ENCODE data around the gene ASCC2. TPM values are rescaled to one million over a fixed set of nuclear protein-coding genes. Genes with fewer than 3 reads are reported as not detected.

The ASCC2 gene
- polyA plus RNA-seq, 4 donors = 38.3 to 80.1 (median 57.9) TPM

- Histone ChIP-seq H3K4me1 (ENCODE audit: control insufficient read depth in 3 of 3, insufficient read depth in 2 of 3, low read depth in 1 of 3, low read length in 2 of 3) (peaks cover 0 to 15% (median 2%) of the 10 kb centered on the region in 3 donors), H3K27me3 (ENCODE audit: control insufficient read depth in 3 of 3, insufficient read depth in 3 of 3, low read length in 3 of 3) (no peaks in the 10 kb centered on the region), H3K36me3 (ENCODE audit: control insufficient read depth in 3 of 3, insufficient read depth in 2 of 3, low read depth in 1 of 3, low read length in 3 of 3) (peaks cover 4 to 41% (median 14%) of the 10 kb centered on the region in 3 donors), H3K4me3 (ENCODE audit: low read depth in 1 of 3, low read length in 3 of 3) (no peak overlapping the region), H3K27ac (ENCODE audit: low read depth in 1 of 3, low read length in 2 of 3) (no peak overlapping the region), H3K9me3 (ENCODE audit: control insufficient read depth in 2 of 2, insufficient read depth in 1 of 2, low read depth in 1 of 2, low read length in 1 of 2) (no peaks in the 10 kb centered on the region)
- DNase-seq = no peak
- 62 to 78% (median 75%) methylated on average over 5 of the region's 5 CpGs for WGBS, 3 donors
- no peak for FAIRE-seq
Observed at GRCh38 chr22:29786031-29786430, 52.0 kb downstream of the ASCC2 start.

- FAIRE-seq (no peak), DNase-seq (no peak)
- H3K27ac ChIP-seq (ENCODE audit: low read depth in 1 of 3, low read length in 2 of 3) = peak overlapping the region in 1 of 3 donors; percentile 53
- peaks cover 0 to 27% (median 8%) of the 10 kb centered on the region in 3 donors for H3K36me3 ChIP-seq (ENCODE audit: control insufficient read depth in 3 of 3, insufficient read depth in 2 of 3, low read depth in 1 of 3, low read length in 3 of 3)
- no peak overlapping the region for H3K4me3 ChIP-seq (ENCODE audit: low read depth in 1 of 3, low read length in 3 of 3)
- WGBS, 3 donors = 53 to 77% (median 70%) methylated on average over 9 of the region's 9 CpGs
- no peaks in the 10 kb centered on the region for H3K27me3 ChIP-seq (ENCODE audit: control insufficient read depth in 3 of 3, insufficient read depth in 3 of 3, low read length in 3 of 3)
- H3K9me3 ChIP-seq (ENCODE audit: control insufficient read depth in 2 of 2, insufficient read depth in 1 of 2, low read depth in 1 of 2, low read length in 1 of 2) = no peaks in the 10 kb centered on the region
- peaks cover 0 to 23% (median 2%) of the 10 kb centered on the region in 3 donors for H3K4me1 ChIP-seq (ENCODE audit: control insufficient read depth in 3 of 3, insufficient read depth in 2 of 3, low read depth in 1 of 3, low read length in 2 of 3)
Observed at GRCh38 chr22:29784451-29785361, 53.4 kb downstream of the ASCC2 start.

DNA sequence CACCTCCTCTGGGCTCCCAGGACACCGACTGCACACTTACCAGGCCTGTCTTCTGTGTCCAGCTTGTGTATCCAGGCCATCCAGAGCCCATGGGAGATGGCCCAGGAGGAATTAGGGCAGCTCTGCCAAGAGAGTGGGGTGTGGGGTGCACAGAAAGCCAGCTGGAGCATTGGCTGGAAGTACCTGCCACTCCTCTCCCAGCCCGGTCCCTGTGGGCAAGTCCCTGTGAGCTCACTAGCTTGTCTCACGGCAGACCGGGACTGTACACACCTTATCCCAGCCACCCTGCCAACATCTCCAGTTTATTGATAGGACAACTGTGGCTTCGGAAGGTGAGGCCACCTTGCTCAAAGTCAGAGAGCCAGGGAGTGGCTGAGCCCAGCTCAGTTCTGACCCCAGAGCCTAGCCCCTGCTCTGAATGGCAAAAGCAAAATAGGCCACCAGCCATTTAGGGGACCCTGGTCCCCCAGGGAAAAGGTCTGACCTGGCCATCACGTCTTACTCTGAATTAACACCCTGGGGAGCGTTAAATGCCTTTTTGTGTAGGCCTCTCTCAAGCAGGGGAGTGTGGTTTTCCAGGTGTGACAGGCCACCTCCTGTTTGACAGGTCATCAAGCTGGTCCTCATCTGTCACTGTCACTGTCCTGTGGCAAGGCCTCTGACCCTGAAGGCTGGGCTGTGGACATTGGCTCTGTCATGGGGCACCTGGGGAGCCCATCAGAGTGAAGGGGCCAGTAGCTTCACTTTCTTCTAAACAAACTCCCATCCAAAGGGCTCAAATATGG lies 55.8 kb downstream of the ASCC2 start:
- DNase-seq (peak; percentile 39 to 86), FAIRE-seq (no peak)
- no peaks in the 10 kb centered on the region for H3K9me3 ChIP-seq (ENCODE audit: control insufficient read depth in 2 of 2, insufficient read depth in 1 of 2, low read depth in 1 of 2, low read length in 1 of 2)
- no peak overlapping the region for H3K4me3 ChIP-seq (ENCODE audit: low read depth in 1 of 3, low read length in 3 of 3)
- H3K4me1 ChIP-seq (ENCODE audit: control insufficient read depth in 3 of 3, insufficient read depth in 2 of 3, low read depth in 1 of 3, low read length in 2 of 3) = peaks cover 2 to 31% (median 5%) of the 10 kb centered on the region in 3 donors
- WGBS, 3 donors = 19 to 59% (median 39%) methylated on average over 7 of the region's 7 CpGs
- no peaks in the 10 kb centered on the region for H3K27me3 ChIP-seq (ENCODE audit: control insufficient read depth in 3 of 3, insufficient read depth in 3 of 3, low read length in 3 of 3)
- peaks cover 0 to 3% (median 0%) of the 10 kb centered on the region in 3 donors for H3K36me3 ChIP-seq (ENCODE audit: control insufficient read depth in 3 of 3, insufficient read depth in 2 of 3, low read depth in 1 of 3, low read length in 3 of 3)
- peak overlapping the region in 2 of 3 donors; percentile 6 to 43 for H3K27ac ChIP-seq (ENCODE audit: low read depth in 1 of 3, low read length in 2 of 3)

DNA sequence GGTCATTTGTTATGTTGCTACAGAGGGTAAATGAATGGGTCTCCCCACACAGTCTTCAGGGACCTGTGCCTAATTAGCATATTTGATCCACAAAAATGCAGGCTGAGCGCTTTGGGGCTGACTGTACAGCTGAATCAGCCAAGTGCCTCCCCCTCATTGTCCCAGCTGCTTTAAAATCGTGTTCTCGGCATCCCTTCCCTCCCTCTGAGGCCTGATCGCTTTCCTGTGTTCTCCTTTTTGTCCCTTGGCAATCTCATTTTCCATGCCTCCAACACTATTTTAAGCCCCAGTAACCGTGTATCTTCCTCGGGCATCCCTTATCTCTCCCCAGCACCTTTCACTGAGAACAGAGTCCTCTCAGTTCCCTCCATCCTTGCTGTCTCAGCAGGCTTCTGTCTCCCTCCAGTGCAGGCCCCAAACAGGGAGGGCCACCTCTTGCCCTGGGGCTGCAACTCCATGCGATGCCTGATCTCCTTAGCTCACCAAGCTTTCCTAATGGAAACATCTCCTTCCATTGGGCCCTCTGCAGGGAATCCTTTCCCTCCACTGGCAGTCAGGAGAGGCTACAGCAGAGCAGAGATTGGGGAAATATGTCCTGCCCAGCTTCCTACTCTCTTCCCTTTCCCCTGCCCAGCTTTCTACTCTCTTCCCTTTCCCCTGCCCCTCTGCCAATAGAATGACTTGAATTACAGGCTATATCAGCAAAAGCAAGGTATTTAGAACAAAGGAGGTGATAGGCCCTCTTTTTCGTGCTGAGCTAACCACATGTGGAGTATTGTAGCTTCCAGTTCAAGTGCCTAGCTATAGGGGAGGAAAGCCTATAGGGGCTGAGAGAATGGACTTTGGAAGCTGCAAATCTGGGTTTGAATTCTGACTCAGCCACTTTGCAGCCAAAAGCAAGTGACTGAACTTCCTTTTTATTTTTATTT lies 57.1 kb downstream of the ASCC2 start:
- peak overlapping the region in 1 of 3 donors; percentile 9 for H3K27ac ChIP-seq (ENCODE audit: low read depth in 1 of 3, low read length in 2 of 3)
- DNase-seq = peak; percentile 46 to 64
- no peak for FAIRE-seq

GRCh38 chr22:29780220-29780619 lies 57.9 kb downstream of the ASCC2 start:
- FAIRE-seq = no peak
- H3K27me3 ChIP-seq (ENCODE audit: control insufficient read depth in 3 of 3, insufficient read depth in 3 of 3, low read length in 3 of 3) = no peaks in the 10 kb centered on the region
- DNase-seq = no peak
- peaks cover 2 to 31% (median 5%) of the 10 kb centered on the region in 3 donors for H3K4me1 ChIP-seq (ENCODE audit: control insufficient read depth in 3 of 3, insufficient read depth in 2 of 3, low read depth in 1 of 3, low read length in 2 of 3)
- no peaks in the 10 kb centered on the region for H3K9me3 ChIP-seq (ENCODE audit: control insufficient read depth in 2 of 2, insufficient read depth in 1 of 2, low read depth in 1 of 2, low read length in 1 of 2)
- WGBS, 3 donors = 90 to 94% (median 94%) methylated on average over 5 of the region's 5 CpGs
- no peak overlapping the region for H3K4me3 ChIP-seq (ENCODE audit: low read depth in 1 of 3, low read length in 3 of 3)
- H3K27ac ChIP-seq (ENCODE audit: low read depth in 1 of 3, low read length in 2 of 3) = no peak overlapping the region
- peaks cover 0 to 2% (median 0%) of the 10 kb centered on the region in 3 donors for H3K36me3 ChIP-seq (ENCODE audit: control insufficient read depth in 3 of 3, insufficient read depth in 2 of 3, low read depth in 1 of 3, low read length in 3 of 3)

More for the DNA sequence above, 57.1 kb downstream of the ASCC2 start:
- H3K27me3 ChIP-seq (ENCODE audit: control insufficient read depth in 3 of 3, insufficient read depth in 3 of 3, low read length in 3 of 3) = no peaks in the 10 kb centered on the region
- peaks cover 2 to 31% (median 5%) of the 10 kb centered on the region in 3 donors for H3K4me1 ChIP-seq (ENCODE audit: control insufficient read depth in 3 of 3, insufficient read depth in 2 of 3, low read depth in 1 of 3, low read length in 2 of 3)
- H3K36me3 ChIP-seq (ENCODE audit: control insufficient read depth in 3 of 3, insufficient read depth in 2 of 3, low read depth in 1 of 3, low read length in 3 of 3) = peaks cover 0 to 2% (median 0%) of the 10 kb centered on the region in 3 donors
- 53 to 64% (median 61%) methylated on average over 8 of the region's 8 CpGs for WGBS, 3 donors
- peak overlapping the region in 1 of 3 donors; percentile 4 for H3K4me3 ChIP-seq (ENCODE audit: low read depth in 1 of 3, low read length in 3 of 3)
- H3K9me3 ChIP-seq (ENCODE audit: control insufficient read depth in 2 of 2, insufficient read depth in 1 of 2, low read depth in 1 of 2, low read length in 1 of 2) = no peaks in the 10 kb centered on the region

- Histone ChIP-seq H3K9me3 (ENCODE audit: control insufficient read depth in 2 of 2, insufficient read depth in 1 of 2, low read depth in 1 of 2, low read length in 1 of 2) (no peaks in the 10 kb centered on the region), H3K27me3 (ENCODE audit: control insufficient read depth in 3 of 3, insufficient read depth in 3 of 3, low read length in 3 of 3) (no peaks in the 10 kb centered on the region), H3K4me3 (ENCODE audit: low read depth in 1 of 3, low read length in 3 of 3) (no peak overlapping the region), H3K4me1 (ENCODE audit: control insufficient read depth in 3 of 3, insufficient read depth in 2 of 3, low read depth in 1 of 3, low read length in 2 of 3) (peaks cover 0 to 2% (median 0%) of the 10 kb centered on the region in 3 donors), H3K27ac (ENCODE audit: low read depth in 1 of 3, low read length in 2 of 3) (no peak overlapping the region), H3K36me3 (ENCODE audit: control insufficient read depth in 3 of 3, insufficient read depth in 2 of 3, low read depth in 1 of 3, low read length in 3 of 3) (peaks cover 3 to 24% (median 11%) of the 10 kb centered on the region in 3 donors)
- no peak for DNase-seq
- WGBS, 3 donors = 68 to 80% (median 77%) methylated on average over 2 of the region's 2 CpGs
- FAIRE-seq = no peak
Observed at GRCh38 chr22:29773233-29773632, 64.8 kb downstream of the ASCC2 start.

DNA sequence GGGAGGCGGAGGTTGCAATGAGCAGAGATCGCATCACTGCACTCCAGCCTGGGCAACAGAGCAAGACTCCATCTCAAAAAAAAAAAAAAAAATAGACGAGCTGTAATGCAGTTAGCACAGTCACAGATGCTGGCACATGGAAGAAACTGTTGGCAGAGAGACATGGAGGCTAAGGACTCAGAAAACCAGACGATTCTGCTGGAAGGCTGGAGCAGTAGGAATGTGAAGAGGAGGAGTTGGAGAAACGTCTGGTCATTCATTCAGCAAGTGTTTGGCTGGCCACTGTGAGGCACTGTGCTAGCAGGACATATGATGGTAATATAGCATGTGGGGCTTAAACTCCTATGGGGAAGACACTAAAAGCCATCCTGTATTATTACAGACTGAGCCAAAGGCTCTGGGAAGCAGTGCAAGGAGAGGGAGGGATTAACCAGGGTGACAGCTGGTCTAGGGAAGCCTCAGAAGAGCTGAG lies 65.9 kb downstream of the ASCC2 start:
- FAIRE-seq = no peak
- whole genome bisulfite sequencing, 3 donors = 46 to 59% (median 52%) methylated on average over 5 of the region's 5 CpGs
- peaks cover 3 to 24% (median 11%) of the 10 kb centered on the region in 3 donors for H3K36me3 ChIP-seq (ENCODE audit: control insufficient read depth in 3 of 3, insufficient read depth in 2 of 3, low read depth in 1 of 3, low read length in 3 of 3)
- no peak overlapping the region for H3K27ac ChIP-seq (ENCODE audit: low read depth in 1 of 3, low read length in 2 of 3)
- H3K9me3 ChIP-seq (ENCODE audit: control insufficient read depth in 2 of 2, insufficient read depth in 1 of 2, low read depth in 1 of 2, low read length in 1 of 2) = no peaks in the 10 kb centered on the region
- H3K4me3 ChIP-seq (ENCODE audit: low read depth in 1 of 3, low read length in 3 of 3) = no peak overlapping the region
- DNase-seq = peak in 1 of 2 donors; percentile 37
- peaks cover 0 to 6% (median 0%) of the 10 kb centered on the region in 3 donors for H3K4me1 ChIP-seq (ENCODE audit: control insufficient read depth in 3 of 3, insufficient read depth in 2 of 3, low read depth in 1 of 3, low read length in 2 of 3)
- no peaks in the 10 kb centered on the region for H3K27me3 ChIP-seq (ENCODE audit: control insufficient read depth in 3 of 3, insufficient read depth in 3 of 3, low read length in 3 of 3)
